HG03045 (cell line): ENCODE results near the gene ZNF681.
"Not testable (repeated sequence)": the region's sequence is repeated elsewhere in the genome, so short reads cannot be mapped to it uniquely, and the experiment has no call there.

Source experiments
- ATAC-seq: cut with Tn5 transposase; IDR thresholded peaks from one replicate; pipeline ENCODE4 v1.9.1; 2021; ENCODE audit warnings: mild to moderate bottlenecking, moderate library complexity; ENCODE audit not compliant: unreplicated experiment

The ZNF681 gene

GRCh38 chr19:23758187-23759074 lies at the start of gene ZNF681:
Gene ZNF681 (minus strand): TSS chr19:23758891. CDS start chr19:23758749, 142 bp downstream.
- peak; percentile 74 for ATAC-seq

- no peak for ATAC-seq
Measured at GRCh38 chr19:23804676-23805075, 46.0 kb upstream of the ZNF681 start.

- no peak for ATAC-seq
Measured at GRCh38 chr19:23802290-23802689, 43.6 kb upstream of the ZNF681 start.

- no peak for ATAC-seq
Measured at GRCh38 chr19:23801803-23802202, 43.1 kb upstream of the ZNF681 start.

- ATAC-seq = no peak
Measured at GRCh38 chr19:23800868-23801267, 42.2 kb upstream of the ZNF681 start.

GRCh38 chr19:23800271-23800670 lies 41.6 kb upstream of the ZNF681 start:
- ATAC-seq = no peak

GRCh38 chr19:23799321-23799720 lies 40.6 kb upstream of the ZNF681 start:
- ATAC-seq = no peak

GRCh38 chr19:23795462-23795861 lies 36.8 kb upstream of the ZNF681 start:
- ATAC-seq = no peak

GRCh38 chr19:23792784-23793183 lies 34.1 kb upstream of the ZNF681 start:
- no peak for ATAC-seq

GRCh38 chr19:23790641-23791488 lies 32.2 kb upstream of the ZNF681 start:
- ATAC-seq = no peak

GRCh38 chr19:23789246-23789645 lies 30.6 kb upstream of the ZNF681 start:
- ATAC-seq = no peak

- no peak for ATAC-seq
Measured at GRCh38 chr19:23788411-23788810, 29.7 kb upstream of the ZNF681 start.

- ATAC-seq = no peak
Measured at GRCh38 chr19:23787106-23787505, 28.4 kb upstream of the ZNF681 start.

GRCh38 chr19:23785982-23786381 lies 27.3 kb upstream of the ZNF681 start:
- ATAC-seq = no peak

- ATAC-seq = no peak
Measured at GRCh38 chr19:23784274-23784673, 25.6 kb upstream of the ZNF681 start.

- ATAC-seq = no peak
Measured at GRCh38 chr19:23783636-23784035, 24.9 kb upstream of the ZNF681 start.

- no peak for ATAC-seq
Measured at GRCh38 chr19:23779645-23780044, 21.0 kb upstream of the ZNF681 start.

- no peak for ATAC-seq
Measured at GRCh38 chr19:23778566-23778965, 19.9 kb upstream of the ZNF681 start.

- not testable (repeated sequence) for ATAC-seq
Measured at GRCh38 chr19:23778036-23778435, 19.3 kb upstream of the ZNF681 start.

GRCh38 chr19:23777216-23777615 lies 18.5 kb upstream of the ZNF681 start:
- no peak for ATAC-seq

GRCh38 chr19:23776507-23777205 lies 18.0 kb upstream of the ZNF681 start:
- no peak for ATAC-seq
